ENCODE results near the gene RREB1. TPM values are rescaled to one million over a fixed set of nuclear protein-coding genes. Genes with fewer than 3 reads are reported as not detected.
A peak's percentile ranks its signal among the peaks of the same experiment; 100 is the strongest.

Gene RREB1
- polyA plus RNA-seq, 2 of the 4 experiments (the other 2 are of a cell fraction) = 2.2 to 5.0 TPM

DNA sequence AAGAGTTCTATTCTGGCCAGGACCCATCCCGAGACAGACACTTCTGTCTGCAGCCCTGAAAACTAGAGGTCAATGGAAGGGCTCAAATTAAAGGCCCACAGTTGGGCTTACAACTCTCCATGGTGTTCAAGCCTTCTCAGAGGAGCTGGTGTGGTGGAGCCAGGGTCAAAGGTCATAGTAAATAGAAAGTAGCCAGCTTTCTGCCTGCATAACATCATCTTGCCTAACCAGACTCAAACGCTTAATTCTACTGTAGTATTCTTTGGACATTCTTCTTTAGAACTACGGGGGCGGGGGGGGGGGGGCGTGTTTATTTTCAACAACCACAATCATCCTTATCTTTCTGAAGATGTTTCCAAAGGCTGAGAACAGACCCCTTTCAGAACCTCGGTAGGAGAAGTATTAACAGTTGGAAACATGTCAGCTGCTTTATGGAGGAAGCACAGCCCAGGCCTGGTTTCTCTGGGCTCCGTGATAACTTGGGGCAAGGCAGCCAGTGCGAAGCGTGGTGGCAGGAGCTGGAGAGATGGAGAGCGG, 1.5 kb upstream of the RREB1 start:
- peak overlapping the region; percentile 81 for H3K4me2 ChIP-seq
- peaks cover 22% of the 10 kb centered on the region for H3K4me1 ChIP-seq
- no peak for ATAC-seq
- H3K27ac ChIP-seq = peak overlapping the region; percentile 96 to 99
- no peak for TF ChIP-seq RFX5 (IDR thresholded peaks at IDR 0.05)
- TF ChIP-seq PHF8 (IDR thresholded peaks at IDR 0.05; ENCODE audit: borderline replicate concordance, low read depth) = no peak
- no peak for TF ChIP-seq HOXB13 (CRISPR knock-in tag; IDR thresholded peaks at IDR 0.05; ENCODE audit: low read depth)
- no peak for TF ChIP-seq ESRRA (IDR thresholded peaks at IDR 0.05; ENCODE audit: borderline replicate concordance, low read length)
- no peak for TF ChIP-seq NR3C1 (IDR thresholded peaks at IDR 0.05)
- TF ChIP-seq PBX3 (IDR thresholded peaks at IDR 0.05) = no peak
- TF ChIP-seq HDAC2 (IDR thresholded peaks at IDR 0.05) = no peak
- TF ChIP-seq, protein P1, sequence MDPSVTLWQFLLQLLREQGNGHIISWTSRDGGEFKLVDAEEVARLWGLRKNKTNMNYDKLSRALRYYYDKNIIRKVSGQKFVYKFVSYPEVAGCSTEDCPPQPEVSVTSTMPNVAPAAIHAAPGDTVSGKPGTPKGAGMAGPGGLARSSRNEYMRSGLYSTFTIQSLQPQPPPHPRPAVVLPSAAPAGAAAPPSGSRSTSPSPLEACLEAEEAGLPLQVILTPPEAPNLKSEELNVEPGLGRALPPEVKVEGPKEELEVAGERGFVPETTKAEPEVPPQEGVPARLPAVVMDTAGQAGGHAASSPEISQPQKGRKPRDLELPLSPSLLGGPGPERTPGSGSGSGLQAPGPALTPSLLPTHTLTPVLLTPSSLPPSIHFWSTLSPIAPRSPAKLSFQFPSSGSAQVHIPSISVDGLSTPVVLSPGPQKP (IDR thresholded peaks at IDR 0.05; ENCODE audit: low read depth, low read length) = no peak
- CTCF ChIA-PET = interaction anchor here (0.9 kb wide), 1 partner anchor 15 kb away, joined by 3 read pairs; no protein-coding TSS in a partner anchor
- H3K9me3 ChIP-seq = no peaks in the 10 kb centered on the region
- FAIRE-seq = no peak
- POLR2A ChIA-PET = interaction anchor here (0.7 kb wide), 1 partner anchor 430 kb away, joined by 8 read pairs; no protein-coding TSS in a partner anchor
- no peak for DNase-seq (ENCODE audit: low read depth in 1 of 2, low spot score in 1 of 2)
- WGBS (ENCODE audit: missing lambda C conversion rate) = 85% methylated on average over 9 of the region's 10 CpGs
- H3K4me3 ChIP-seq = no peak overlapping the region; the same call in 2 of the 3 replicates

DNA sequence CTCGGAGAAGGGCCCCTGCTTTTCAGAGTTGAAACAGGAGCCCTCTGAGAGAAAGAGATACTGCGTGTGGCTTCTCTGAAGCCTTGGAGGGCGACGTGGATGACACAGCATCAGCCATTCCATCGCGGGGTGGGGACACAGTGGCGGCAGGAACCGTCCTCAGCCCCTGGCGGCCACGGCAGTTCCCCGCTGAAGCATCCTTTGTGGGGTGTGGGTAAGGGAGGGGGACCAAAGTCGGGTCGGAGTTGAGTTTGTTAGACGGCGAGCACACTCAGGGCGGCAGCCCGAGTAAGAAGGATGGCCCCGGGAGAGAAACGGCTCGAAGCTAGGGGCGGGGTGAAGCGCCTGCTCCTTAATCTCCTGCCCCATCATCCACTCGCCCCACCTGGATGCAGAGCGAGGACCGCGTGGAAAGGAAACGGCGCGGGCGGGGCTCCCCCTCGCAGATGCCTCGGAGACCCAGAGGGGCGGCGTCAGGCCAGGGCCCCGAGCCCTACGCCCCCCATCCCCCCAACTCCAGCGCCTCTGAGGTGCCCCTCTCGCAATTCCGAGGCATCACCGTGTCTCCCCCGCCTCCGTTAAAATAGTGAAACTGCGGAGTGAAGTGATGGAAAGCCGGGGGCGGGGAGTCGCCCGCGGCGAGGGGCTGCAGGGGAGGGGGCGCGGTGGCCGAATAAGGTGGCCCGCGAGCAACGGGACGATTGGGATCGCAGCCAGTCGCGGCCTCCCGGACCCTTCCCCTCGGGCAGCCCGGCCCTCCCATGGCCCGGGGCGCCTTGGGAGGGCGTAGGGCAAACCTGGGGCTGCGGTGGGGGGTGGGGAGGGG, 796 bp upstream of the RREB1 start:
- peak; percentile 48 to 61 for ATAC-seq
- FAIRE-seq = no peak
- Histone ChIP-seq H3K4me2 (peak overlapping the region; percentile 81), H3K4me3 (peak overlapping the region; percentile 84), H3K27ac (peak overlapping the region; percentile 96 to 99), H3K4me1 (peaks cover 29% of the 10 kb centered on the region), H3K9me3 (no peaks in the 10 kb centered on the region)
- 31% methylated on average over 17 of the region's 66 CpGs for WGBS (ENCODE audit: missing lambda C conversion rate)
- CTCF ChIA-PET = no interaction called here
- DNase-seq (ENCODE audit: low read depth in 1 of 2, low spot score in 1 of 2) = peak; percentile 38 to 45
- POLR2A ChIA-PET = interaction anchor here (0.7 kb wide), 1 partner anchor 430 kb away, joined by 8 read pairs; no protein-coding TSS in a partner anchor
- TF ChIP-seq POLR2A (IDR thresholded peaks at IDR 0.05; ENCODE audit: low read length) (0 out of 2 replicates have a peak, but pooled peaks have one; percentile 8), HEYL (CRISPR knock-in tag; IDR thresholded peaks at IDR 0.05) (no peak), RFX5 (IDR thresholded peaks at IDR 0.05) (no peak), MAX (IDR thresholded peaks at IDR 0.05) (0 out of 2 replicates have a peak, but pooled peaks have one; percentile 25), PHF8 (IDR thresholded peaks at IDR 0.05; ENCODE audit: borderline replicate concordance, low read depth) (0 out of 2 replicates have a peak, but pooled peaks have one; percentile 16), KDM1A (IDR thresholded peaks at IDR 0.05; ENCODE audit: low read depth) (0 out of 2 replicates have a peak, but pooled peaks have one; percentile 62), ZC3H11A (IDR thresholded peaks at IDR 0.05) (no peak), MYC (IDR thresholded peaks at IDR 0.05; ENCODE audit: borderline replicate concordance, low read length) (no peak), CHD4 (IDR thresholded peaks at IDR 0.05; ENCODE audit: borderline replicate concordance) (no peak), MAFK (IDR thresholded peaks at IDR 0.05; ENCODE audit: partially characterized antibody) (peak; percentile 2)
- TF ChIP-seq, protein P2, sequence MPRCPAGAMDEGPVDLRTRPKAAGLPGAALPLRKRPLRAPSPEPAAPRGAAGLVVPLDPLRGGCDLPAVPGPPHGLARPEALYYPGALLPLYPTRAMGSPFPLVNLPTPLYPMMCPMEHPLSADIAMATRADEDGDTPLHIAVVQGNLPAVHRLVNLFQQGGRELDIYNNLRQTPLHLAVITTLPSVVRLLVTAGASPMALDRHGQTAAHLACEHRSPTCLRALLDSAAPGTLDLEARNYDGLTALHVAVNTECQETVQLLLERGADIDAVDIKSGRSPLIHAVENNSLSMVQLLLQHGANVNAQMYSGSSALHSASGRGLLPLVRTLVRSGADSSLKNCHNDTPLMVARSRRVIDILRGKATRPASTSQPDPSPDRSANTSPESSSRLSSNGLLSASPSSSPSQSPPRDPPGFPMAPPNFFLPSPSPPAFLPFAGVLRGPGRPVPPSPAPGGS (IDR thresholded peaks at IDR 0.05) = 0 out of 3 replicates have a peak, but pooled peaks have one; percentile 14
